ENCODE data around the gene IFNG.

The IFNG gene

DNA sequence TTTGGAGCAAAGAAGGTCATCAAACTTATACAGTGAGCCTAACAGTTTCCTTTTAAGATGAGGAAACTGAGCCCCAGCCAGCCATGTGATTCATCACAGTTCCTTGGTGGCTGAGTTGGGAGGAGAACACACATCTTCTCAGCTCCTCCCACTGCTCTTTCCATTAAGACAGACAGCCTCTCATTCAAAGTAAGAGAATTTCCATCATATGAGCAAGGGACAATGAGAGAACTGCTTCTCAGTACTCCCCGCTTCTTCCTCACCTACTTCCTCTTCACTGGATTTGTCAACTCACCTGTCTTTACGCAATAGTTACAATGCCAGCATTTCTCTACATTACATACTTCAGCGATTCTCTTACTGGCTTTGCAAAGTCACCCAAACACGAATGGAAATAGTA, 2.2 kb downstream of the IFNG start:
- Histone ChIP-seq H3K9ac (ENCODE audit: low read length) (no peak overlapping the region), H3K79me2 (ENCODE audit: insufficient read depth, low read length) (no peaks in the 10 kb centered on the region), H3K4me3 (ENCODE audit: low read depth, low read length, poor library complexity, severe bottlenecking) (no peak overlapping the region), H2AFZ (ENCODE audit: low read length) (no peak overlapping the region), H3K4me2 (ENCODE audit: low read length) (no peak overlapping the region), H3K9me2 (ENCODE audit: low read depth, low read length) (no peaks in the 10 kb centered on the region), H3K36me3 (ENCODE audit: insufficient read depth, low read length) (no peaks in the 10 kb centered on the region), H3K27me3 (ENCODE audit: insufficient read depth, low read length) (no peaks in the 10 kb centered on the region), H3K27ac (ENCODE audit: low read depth, low read length, poor library complexity, severe bottlenecking) (no peak overlapping the region), H3F3A (ENCODE audit: insufficient read depth, low read length) (no peaks in the 10 kb centered on the region), H4K20me1 (ENCODE audit: insufficient read depth, low read length) (no peaks in the 10 kb centered on the region), H3K9me3 (ENCODE audit: low read length) (no peaks in the 10 kb centered on the region), H3K4me1 (ENCODE audit: insufficient read depth, low read length, severe bottlenecking) (no peaks in the 10 kb centered on the region)
- TF ChIP-seq EZH2 (IDR thresholded peaks at IDR 0.05; ENCODE audit: borderline replicate concordance, low read length): no peak
- TF ChIP-seq, protein P1, sequence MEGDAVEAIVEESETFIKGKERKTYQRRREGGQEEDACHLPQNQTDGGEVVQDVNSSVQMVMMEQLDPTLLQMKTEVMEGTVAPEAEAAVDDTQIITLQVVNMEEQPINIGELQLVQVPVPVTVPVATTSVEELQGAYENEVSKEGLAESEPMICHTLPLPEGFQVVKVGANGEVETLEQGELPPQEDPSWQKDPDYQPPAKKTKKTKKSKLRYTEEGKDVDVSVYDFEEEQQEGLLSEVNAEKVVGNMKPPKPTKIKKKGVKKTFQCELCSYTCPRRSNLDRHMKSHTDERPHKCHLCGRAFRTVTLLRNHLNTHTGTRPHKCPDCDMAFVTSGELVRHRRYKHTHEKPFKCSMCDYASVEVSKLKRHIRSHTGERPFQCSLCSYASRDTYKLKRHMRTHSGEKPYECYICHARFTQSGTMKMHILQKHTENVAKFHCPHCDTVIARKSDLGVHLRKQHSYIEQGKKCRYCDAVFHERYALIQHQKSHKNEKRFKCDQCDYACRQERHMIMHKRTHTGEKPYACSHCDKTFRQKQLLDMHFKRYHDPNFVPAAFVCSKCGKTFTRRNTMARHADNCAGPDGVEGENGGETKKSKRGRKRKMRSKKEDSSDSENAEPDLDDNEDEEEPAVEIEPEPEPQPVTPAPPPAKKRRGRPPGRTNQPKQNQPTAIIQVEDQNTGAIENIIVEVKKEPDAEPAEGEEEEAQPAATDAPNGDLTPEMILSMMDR (IDR thresholded peaks at IDR 0.05; ENCODE audit: low read length): no peak

DNA sequence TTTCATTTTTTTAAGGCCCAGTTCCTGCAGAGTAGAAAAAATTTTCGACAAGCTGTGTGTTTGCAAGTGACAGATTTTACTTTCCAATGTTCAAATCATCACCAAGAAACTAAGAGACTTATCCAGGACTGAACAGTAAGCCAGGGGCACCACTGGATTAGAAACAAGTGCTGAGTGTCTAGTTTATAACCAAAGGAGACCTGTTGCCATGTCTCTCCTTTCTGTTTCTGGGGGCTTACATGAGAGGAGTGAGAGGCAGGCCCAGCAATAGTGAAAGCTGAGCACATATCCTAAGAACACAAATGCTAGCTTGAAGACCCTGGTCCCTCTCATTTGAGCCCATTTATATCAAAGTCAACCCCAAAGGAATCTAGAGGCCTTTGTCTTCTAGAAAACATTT, 2.9 kb downstream of the IFNG start:
- Histone ChIP-seq H4K20me1 (ENCODE audit: insufficient read depth, low read length) (no peaks in the 10 kb centered on the region), H3K9me3 (ENCODE audit: low read length) (no peaks in the 10 kb centered on the region), H3K27ac (ENCODE audit: low read depth, low read length, poor library complexity, severe bottlenecking) (no peak overlapping the region), H2AFZ (ENCODE audit: low read length) (no peak overlapping the region), H3K9me2 (ENCODE audit: low read depth, low read length) (no peaks in the 10 kb centered on the region), H3K4me1 (ENCODE audit: insufficient read depth, low read length, severe bottlenecking) (no peaks in the 10 kb centered on the region), H3F3A (ENCODE audit: insufficient read depth, low read length) (no peaks in the 10 kb centered on the region), H3K79me2 (ENCODE audit: insufficient read depth, low read length) (no peaks in the 10 kb centered on the region), H3K9ac (ENCODE audit: low read length) (no peak overlapping the region), H3K36me3 (ENCODE audit: insufficient read depth, low read length) (no peaks in the 10 kb centered on the region), H3K4me2 (ENCODE audit: low read length) (no peak overlapping the region), H3K4me3 (ENCODE audit: low read depth, low read length, poor library complexity, severe bottlenecking) (no peak overlapping the region), H3K27me3 (ENCODE audit: insufficient read depth, low read length) (no peaks in the 10 kb centered on the region)
- TF ChIP-seq, protein P1 (IDR thresholded peaks at IDR 0.05; ENCODE audit: low read length): no peak
- TF ChIP-seq EZH2 (IDR thresholded peaks at IDR 0.05; ENCODE audit: borderline replicate concordance, low read length): no peak

DNA sequence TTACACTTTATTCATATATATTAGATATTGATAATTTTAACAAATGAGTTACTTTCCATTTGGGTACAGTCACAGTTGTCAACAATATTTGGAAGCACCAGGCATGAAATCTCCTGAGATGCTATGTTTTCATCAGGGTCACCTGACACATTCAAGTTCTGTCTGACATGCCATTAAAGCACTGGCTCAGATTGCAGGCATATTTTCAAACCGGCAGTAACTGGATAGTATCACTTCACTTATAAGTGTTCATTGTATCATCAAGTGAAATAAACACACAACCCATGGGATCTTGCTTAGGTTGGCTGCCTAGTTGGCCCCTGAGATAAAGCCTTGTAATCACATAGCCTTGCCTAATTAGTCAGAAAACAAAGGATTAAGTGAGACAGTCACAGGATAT, 4.8 kb downstream of the IFNG start:
- no peaks in the 10 kb centered on the region for H4K20me1 ChIP-seq (ENCODE audit: insufficient read depth, low read length)
- H3K36me3 ChIP-seq (ENCODE audit: insufficient read depth, low read length): no peaks in the 10 kb centered on the region
- H2AFZ ChIP-seq (ENCODE audit: low read length): no peak overlapping the region
- no peak overlapping the region for H3K27ac ChIP-seq (ENCODE audit: low read depth, low read length, poor library complexity, severe bottlenecking)
- H3K9ac ChIP-seq (ENCODE audit: low read length): no peak overlapping the region
- H3F3A ChIP-seq (ENCODE audit: insufficient read depth, low read length): no peaks in the 10 kb centered on the region
- no peaks in the 10 kb centered on the region for H3K27me3 ChIP-seq (ENCODE audit: insufficient read depth, low read length)
- H3K4me3 ChIP-seq (ENCODE audit: low read depth, low read length, poor library complexity, severe bottlenecking): no peak overlapping the region
- H3K9me3 ChIP-seq (ENCODE audit: low read length): no peaks in the 10 kb centered on the region
- H3K79me2 ChIP-seq (ENCODE audit: insufficient read depth, low read length): no peaks in the 10 kb centered on the region
- no peaks in the 10 kb centered on the region for H3K9me2 ChIP-seq (ENCODE audit: low read depth, low read length)
- TF ChIP-seq, protein P1 (IDR thresholded peaks at IDR 0.05; ENCODE audit: low read length): no peak
- TF ChIP-seq EZH2 (IDR thresholded peaks at IDR 0.05; ENCODE audit: borderline replicate concordance, low read length): no peak
- H3K4me1 ChIP-seq (ENCODE audit: insufficient read depth, low read length, severe bottlenecking): no peaks in the 10 kb centered on the region
- no peak overlapping the region for H3K4me2 ChIP-seq (ENCODE audit: low read length)
